Common myeloid progenitor, CD34-positive (primary cell): ENCODE data around the gene BMP7.

ENCODE experiments used
- CTCF ChIA-PET: fragments of 350-600 bp; sonication (Branson Sonifier 250); formaldehyde crosslinking; loops from one replicate; lab custom pipeline; 2021; ENCODE audit warnings: antibody characterized with exemption; lab: Charles Lee
- POLR2A ChIA-PET: fragments of 350-600 bp; sonication (Branson Sonifier 250); formaldehyde crosslinking; loops from one replicate; lab custom pipeline; 2021; ENCODE audit warnings: antibody characterized with exemption; lab: Charles Lee
- DNase-seq, 3 donors: peaks; one replicate each; pipeline versions ENCODE4 v3.0.0 to v3.0.0-alpha.2; 2013
- H3K27ac ChIP-seq, 2 experiments: 1 replicate in 1 of 2; 2 replicates in 1 of 2; pipeline ENCODE4 v1.7.0; 2013; ENCODE audit warnings: inconsistent platforms in 2 of 2, low read length in 2 of 2, mild to moderate bottlenecking in 2 of 2, low read depth in 1 of 2, moderate library complexity in 1 of 2; ENCODE audit not compliant: severe bottlenecking in 2 of 2, insufficient read depth in 1 of 2, poor library complexity in 1 of 2
- H3K27me3 ChIP-seq, 5 experiments: replicated peaks in 2 of 5; 1 replicate in 3 of 5; 2 replicates in 2 of 5; pipeline versions ENCODE4 v1.6.1 to v1.7.0; 2013; ENCODE audit warnings: low read length in 4 of 5, mild to moderate bottlenecking in 2 of 5, moderate library complexity in 2 of 5, inconsistent platforms in 1 of 5; ENCODE audit not compliant: insufficient read depth in 5 of 5, control insufficient read depth in 4 of 5
- H3K36me3 ChIP-seq, 4 experiments: 1 replicate in 2 of 4; 2 replicates in 2 of 4; pipeline versions ENCODE4 v1.6.1 to v1.7.0; 2013; ENCODE audit warnings: low read length in 3 of 4, control low read depth in 1 of 4, mild to moderate bottlenecking in 1 of 4; ENCODE audit not compliant: control insufficient read depth in 4 of 4, insufficient read depth in 4 of 4
- H3K4me1 ChIP-seq, 4 experiments: 1 replicate in 3 of 4; 2 replicates in 1 of 4; pipeline versions ENCODE4 v1.6.1 to v1.7.1; 2013; ENCODE audit warnings: low read length in 3 of 4, mild to moderate bottlenecking in 3 of 4, control low read depth in 1 of 4, inconsistent platforms in 1 of 4, moderate library complexity in 1 of 4; ENCODE audit not compliant: control insufficient read depth in 4 of 4, insufficient read depth in 4 of 4; ENCODE audit errors: control extremely low read depth in 1 of 4
- H3K4me3 ChIP-seq, 7 experiments: 1 replicate in 4 of 7; 2 replicates in 3 of 7; pipeline versions ENCODE4 v1.5.1 to v1.7.0; 2013; ENCODE audit warnings: mild to moderate bottlenecking in 7 of 7, low read length in 6 of 7, moderate library complexity in 6 of 7, inconsistent platforms in 2 of 7, low read depth in 2 of 7, control low read depth in 1 of 7; ENCODE audit not compliant: insufficient read depth in 4 of 7, control insufficient read depth in 1 of 7; ENCODE audit errors: extremely low read depth in 1 of 7
- H3K9me3 ChIP-seq, 5 experiments: 1 replicate in 4 of 5; 2 replicates in 1 of 5; pipeline versions ENCODE4 v1.6.1 to v1.7.1; 2013; ENCODE audit warnings: low read length in 4 of 5, mild to moderate bottlenecking in 2 of 5, inconsistent platforms in 1 of 5, low read depth in 1 of 5, moderate library complexity in 1 of 5; ENCODE audit not compliant: control insufficient read depth in 4 of 5, insufficient read depth in 2 of 5; ENCODE audit errors: control extremely low read depth in 1 of 5
- WGBS: methylation state at CpG from one replicate; pipeline ENCODE4 v1.1.5; 2013; ENCODE audit not compliant: insufficient coverage; 5-methylcytosine and 5-hydroxymethylcytosine counted together

The BMP7 gene

GRCh38 chr20:57238089-57238488 lies 28.4 kb downstream of the BMP7 start:
- Histone ChIP-seq H3K4me1 (no peaks in the 10 kb centered on the region), H3K27ac (no peak overlapping the region), H3K4me3 (no peak overlapping the region), H3K36me3 (no peaks in the 10 kb centered on the region), H3K27me3 (peaks cover 0 to 57% (median 15%) of the 10 kb centered on the region in 5 experiments), H3K9me3 (peaks cover 0 to 7% (median 2%) of the 10 kb centered on the region in 5 experiments)
- DNase-seq: no peak
- ChIA-PET CTCF (no interaction called here), POLR2A (no interaction called here)
- WGBS: 96% methylated on average over 4 of the region's 4 CpGs

DNA sequence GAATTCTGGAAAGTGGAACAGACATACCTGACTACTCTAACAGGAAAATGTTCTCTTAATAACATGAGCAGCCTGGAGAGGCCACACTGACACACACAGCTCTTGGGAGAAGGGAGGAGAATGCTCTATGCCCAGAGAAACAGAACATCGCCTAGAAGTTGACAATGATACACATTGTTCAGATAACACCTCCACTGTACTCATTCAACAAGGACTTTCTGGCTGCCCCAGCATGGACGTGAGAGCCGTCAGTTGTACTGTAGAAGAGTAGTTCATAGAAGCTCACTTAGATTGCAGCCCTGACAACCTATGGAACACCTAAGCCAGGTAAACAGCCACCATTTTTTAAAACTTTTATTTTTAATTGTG lies 28.9 kb downstream of the BMP7 start:
- WGBS: no CpG with 5 or more reads among the region's 3 CpGs
- no peak overlapping the region for H3K27ac ChIP-seq
- no peak overlapping the region for H3K4me3 ChIP-seq
- ChIA-PET CTCF (interaction anchor here (0.6 kb wide), 1 partner anchor 189 kb away, joined by 3 read pairs; no protein-coding TSS in a partner anchor), POLR2A (no interaction called here)
- no peaks in the 10 kb centered on the region for H3K4me1 ChIP-seq
- H3K27me3 ChIP-seq: peaks cover 0 to 58% (median 15%) of the 10 kb centered on the region in 5 experiments
- DNase-seq: no peak
- H3K9me3 ChIP-seq: peaks cover 0 to 7% (median 2%) of the 10 kb centered on the region in 5 experiments
- no peaks in the 10 kb centered on the region for H3K36me3 ChIP-seq

DNA sequence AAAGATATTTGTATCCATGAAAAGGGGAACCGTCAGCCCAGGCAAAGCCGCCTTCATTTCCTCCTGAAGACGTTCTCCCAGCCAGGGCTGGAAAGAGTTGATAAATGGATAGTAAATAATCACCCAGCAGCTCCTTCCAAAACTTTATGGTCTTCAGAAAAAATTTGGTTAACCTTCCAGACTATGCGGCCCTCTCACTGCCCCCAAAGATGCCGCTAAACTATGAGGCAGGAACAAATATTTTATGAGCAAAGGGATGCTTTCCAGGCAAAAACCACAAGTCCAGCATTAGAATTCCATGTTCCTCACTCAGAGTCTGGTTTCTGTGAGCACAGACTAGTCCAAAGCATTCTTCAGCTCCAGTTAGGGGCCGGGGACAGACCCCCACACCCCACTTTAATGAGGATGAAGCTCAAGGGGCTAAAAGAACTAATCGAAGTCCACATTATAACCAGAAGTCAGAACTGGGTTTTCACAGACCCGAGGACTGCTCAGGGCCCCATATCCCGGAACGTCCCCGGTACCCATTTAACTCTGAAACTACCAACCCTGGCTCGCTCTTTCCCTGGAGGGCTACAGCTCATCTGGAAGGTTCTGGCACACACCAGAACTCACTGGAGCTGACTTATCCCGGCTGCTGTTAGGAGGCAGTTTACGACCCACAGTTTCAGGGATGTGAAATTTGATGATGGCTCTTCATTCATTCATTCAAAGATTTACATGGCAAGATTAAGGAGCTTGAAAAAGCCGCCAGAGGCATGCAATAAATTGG lies 29.4 kb downstream of the BMP7 start:
- Histone ChIP-seq H3K27me3 (peaks cover 0 to 62% (median 15%) of the 10 kb centered on the region in 5 experiments), H3K9me3 (peaks cover 0 to 7% (median 2%) of the 10 kb centered on the region in 5 experiments), H3K27ac (no peak overlapping the region), H3K4me3 (no peak overlapping the region), H3K36me3 (no peaks in the 10 kb centered on the region), H3K4me1 (no peaks in the 10 kb centered on the region)
- POLR2A ChIA-PET: no interaction called here
- no peak for DNase-seq
- CTCF ChIA-PET: interaction anchor here (0.6 to 1.0 kb wide), 2 partner anchors 14 to 188 kb away, joined by 3 read pairs; no protein-coding TSS in a partner anchor
- 73% methylated on average over 12 of the region's 15 CpGs for WGBS

DNA sequence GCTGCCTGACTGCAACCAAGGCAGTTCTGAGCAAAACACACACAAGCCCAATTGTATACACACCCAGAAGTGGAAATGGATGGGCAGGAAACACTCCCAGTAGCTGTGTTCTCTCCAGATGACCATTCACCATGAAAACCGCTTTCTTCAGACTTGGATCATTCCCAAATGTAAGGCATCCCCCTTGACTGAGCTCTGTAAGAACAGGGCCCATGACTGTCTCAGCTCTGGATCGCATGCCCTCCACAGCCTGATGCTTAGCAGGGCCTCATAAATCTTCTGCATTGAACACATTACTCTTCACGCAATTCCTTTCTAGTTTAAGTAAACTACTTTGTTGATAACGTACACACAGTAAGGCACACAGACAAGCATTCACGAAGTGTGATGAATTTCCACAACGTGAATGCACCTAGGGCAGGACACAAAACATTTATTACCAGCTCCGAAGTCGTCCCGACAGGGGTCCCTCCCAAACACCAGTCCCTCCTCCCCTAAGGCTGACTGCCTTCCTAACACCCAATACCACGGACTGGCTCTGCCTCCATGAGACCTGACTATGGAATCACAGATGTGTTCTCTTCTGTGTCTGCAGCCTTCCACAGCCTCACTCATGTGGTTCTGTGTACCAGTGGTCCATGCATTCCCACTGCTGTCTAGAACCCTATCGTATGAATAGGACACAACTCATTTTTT lies 31.7 kb downstream of the BMP7 start:
- no peaks in the 10 kb centered on the region for H3K4me1 ChIP-seq
- H3K4me3 ChIP-seq: no peak overlapping the region
- peaks cover 0 to 63% (median 15%) of the 10 kb centered on the region in 5 experiments for H3K27me3 ChIP-seq
- DNase-seq: no peak
- H3K27ac ChIP-seq: no peak overlapping the region
- ChIA-PET POLR2A (no interaction called here), CTCF (no interaction called here)
- H3K36me3 ChIP-seq: no peaks in the 10 kb centered on the region
- peaks cover 0 to 4% (median 2%) of the 10 kb centered on the region in 5 experiments for H3K9me3 ChIP-seq
- 66% methylated on average over 11 of the region's 11 CpGs for WGBS

DNA sequence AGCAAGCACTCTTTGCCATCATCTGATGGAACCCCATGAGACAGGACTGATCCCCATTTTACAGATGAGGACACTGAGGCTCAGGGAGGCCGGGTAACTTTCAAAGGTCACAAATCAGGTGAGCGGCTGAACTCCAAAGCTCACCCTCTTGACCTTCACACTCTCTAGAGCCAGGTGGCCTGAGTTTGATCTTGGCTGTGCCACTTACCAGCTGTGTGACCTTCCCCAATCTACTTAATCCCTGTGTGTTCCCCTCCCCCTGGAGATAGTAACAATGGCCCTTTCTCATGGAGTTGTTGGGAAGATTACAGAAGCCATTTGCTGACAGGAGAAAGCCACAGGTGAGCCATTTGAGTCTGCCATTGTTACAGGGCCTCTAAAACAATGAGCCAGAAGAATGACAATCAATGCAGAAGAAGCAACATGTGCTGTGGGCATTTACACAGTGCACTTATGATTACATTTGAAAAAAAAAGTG lies 34.5 kb downstream of the BMP7 start:
- DNase-seq: no peak
- Histone ChIP-seq H3K4me3 (no peak overlapping the region), H3K4me1 (no peaks in the 10 kb centered on the region), H3K27ac (no peak overlapping the region), H3K36me3 (no peaks in the 10 kb centered on the region), H3K9me3 (no peaks in the 10 kb centered on the region), H3K27me3 (peaks cover 0 to 54% (median 8%) of the 10 kb centered on the region in 5 experiments)
- WGBS: no CpG with 5 or more reads among the region's 2 CpGs
- CTCF ChIA-PET: no interaction called here
- POLR2A ChIA-PET: no interaction called here

DNA sequence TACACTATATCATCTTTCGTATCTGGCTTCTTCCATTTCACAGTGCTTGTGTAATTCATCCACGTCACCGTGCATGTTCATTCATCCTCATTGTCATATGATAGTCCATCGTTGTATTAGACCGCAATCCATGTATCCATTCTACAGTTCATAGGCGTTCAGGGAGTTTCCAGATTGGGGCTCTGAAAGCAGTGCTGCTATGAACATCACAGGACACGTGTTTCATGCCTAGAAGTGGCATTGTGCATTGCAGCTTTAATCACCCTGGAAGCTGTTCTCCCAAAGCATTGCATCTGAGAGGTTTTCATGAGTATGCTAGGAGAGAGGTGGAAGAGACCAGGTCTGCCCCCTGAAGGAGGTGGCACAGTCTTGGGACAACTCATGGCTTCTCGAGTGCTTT lies 35.3 kb downstream of the BMP7 start:
- H3K4me1 ChIP-seq: no peaks in the 10 kb centered on the region
- peaks cover 0 to 50% (median 8%) of the 10 kb centered on the region in 5 experiments for H3K27me3 ChIP-seq
- no peaks in the 10 kb centered on the region for H3K36me3 ChIP-seq
- DNase-seq: no peak
- H3K9me3 ChIP-seq: no peaks in the 10 kb centered on the region
- no peak overlapping the region for H3K27ac ChIP-seq
- POLR2A ChIA-PET: no interaction called here
- no peak overlapping the region for H3K4me3 ChIP-seq
- 85% methylated on average over 8 of the region's 8 CpGs for WGBS
- CTCF ChIA-PET: no interaction called here

DNA sequence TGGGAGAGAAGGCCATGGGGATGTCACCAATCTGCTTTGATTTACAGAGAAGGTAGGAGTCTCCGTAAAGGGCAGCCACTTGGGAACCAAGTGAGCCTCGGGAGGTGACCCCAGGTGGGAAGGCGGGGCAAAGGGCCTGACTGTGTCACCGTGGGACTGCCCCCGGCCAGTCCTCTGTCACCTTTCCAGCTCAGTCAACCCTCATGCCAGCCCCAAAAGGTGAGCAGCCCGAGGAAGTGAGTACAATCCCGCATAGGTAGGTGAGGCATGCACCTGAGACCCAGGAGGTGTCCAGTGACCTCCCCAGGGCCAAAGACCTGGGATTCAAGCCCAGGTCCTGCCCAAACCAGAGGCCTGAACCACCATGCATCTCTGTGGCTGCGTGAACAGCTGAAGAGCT lies 36.2 kb downstream of the BMP7 start:
- Histone ChIP-seq H3K27me3 (peaks cover 0 to 43% (median 8%) of the 10 kb centered on the region in 5 experiments), H3K9me3 (no peaks in the 10 kb centered on the region), H3K36me3 (no peaks in the 10 kb centered on the region), H3K4me1 (no peaks in the 10 kb centered on the region), H3K27ac (no peak overlapping the region), H3K4me3 (no peak overlapping the region)
- 87% methylated on average over 7 of the region's 8 CpGs for WGBS
- ChIA-PET CTCF (no interaction called here), POLR2A (no interaction called here)
- no peak for DNase-seq
